ENCODE results near the gene LSM12. TPM values are rescaled to one million over a fixed set of nuclear protein-coding genes. Genes with fewer than 3 reads are reported as not detected.
A peak's percentile ranks its signal among the peaks of the same experiment; 100 is the strongest.
"Not testable (repeated sequence)": the region's sequence is repeated elsewhere in the genome, so short reads cannot be mapped to it uniquely, and the experiment has no call there.

The LSM12 gene
- polyA plus RNA-seq, 4 donors: 24.8 to 36.4 (median 28.2) TPM

GRCh38 chr17:44102849-44103622 lies 36.6 kb upstream of the LSM12 start:
- no peak for FAIRE-seq
- Histone ChIP-seq H3K4me1 (ENCODE audit: control insufficient read depth in 3 of 3, insufficient read depth in 2 of 3, low read depth in 1 of 3, low read length in 2 of 3) (peaks cover 0 to 6% (median 0%) of the 10 kb centered on the region in 3 donors), H3K9me3 (ENCODE audit: control insufficient read depth in 2 of 2, insufficient read depth in 1 of 2, low read depth in 1 of 2, low read length in 1 of 2) (no peaks in the 10 kb centered on the region), H3K36me3 (ENCODE audit: control insufficient read depth in 3 of 3, insufficient read depth in 2 of 3, low read depth in 1 of 3, low read length in 3 of 3) (peaks cover 0 to 64% (median 0%) of the 10 kb centered on the region in 3 donors), H3K27ac (ENCODE audit: low read depth in 1 of 3, low read length in 2 of 3) (no peak overlapping the region), H3K4me3 (ENCODE audit: low read depth in 1 of 3, low read length in 3 of 3) (no peak overlapping the region), H3K27me3 (ENCODE audit: control insufficient read depth in 3 of 3, insufficient read depth in 3 of 3, low read length in 3 of 3) (no peaks in the 10 kb centered on the region)
- WGBS, 3 donors: 86 to 91% (median 90%) methylated on average over 16 of the region's 16 CpGs
- no peak for DNase-seq

GRCh38 chr17:44101858-44102257 lies 35.4 kb upstream of the LSM12 start:
- H3K27ac ChIP-seq (ENCODE audit: low read depth in 1 of 3, low read length in 2 of 3); H3K27me3 ChIP-seq (ENCODE audit: control insufficient read depth in 3 of 3, insufficient read depth in 3 of 3, low read length in 3 of 3); DNase-seq; H3K4me3 ChIP-seq (ENCODE audit: low read depth in 1 of 3, low read length in 3 of 3); FAIRE-seq; H3K9me3 ChIP-seq (ENCODE audit: control insufficient read depth in 2 of 2, insufficient read depth in 1 of 2, low read depth in 1 of 2, low read length in 1 of 2): not testable (repeated sequence)
- WGBS, 3 donors: 83 to 86% (median 85%) methylated on average over 4 to 6 of the region's 6 CpGs
- H3K4me1 ChIP-seq (ENCODE audit: control insufficient read depth in 3 of 3, insufficient read depth in 2 of 3, low read depth in 1 of 3, low read length in 2 of 3): peaks cover 0 to 11% (median 0%) of the 10 kb centered on the region in 3 donors
- H3K36me3 ChIP-seq (ENCODE audit: control insufficient read depth in 3 of 3, insufficient read depth in 2 of 3, low read depth in 1 of 3, low read length in 3 of 3): peaks cover 0 to 68% (median 0%) of the 10 kb centered on the region in 3 donors

GRCh38 chr17:44097110-44097958 lies 30.9 kb upstream of the LSM12 start:
- no peaks in the 10 kb centered on the region for H3K9me3 ChIP-seq (ENCODE audit: control insufficient read depth in 2 of 2, insufficient read depth in 1 of 2, low read depth in 1 of 2, low read length in 1 of 2)
- peaks cover 2 to 55% (median 2%) of the 10 kb centered on the region in 3 donors for H3K36me3 ChIP-seq (ENCODE audit: control insufficient read depth in 3 of 3, insufficient read depth in 2 of 3, low read depth in 1 of 3, low read length in 3 of 3)
- H3K27ac ChIP-seq (ENCODE audit: low read depth in 1 of 3, low read length in 2 of 3): peak overlapping the region in 2 of 3 donors; percentile 61 to 92
- DNase-seq (no peak), FAIRE-seq (no peak)
- no peak overlapping the region for H3K4me3 ChIP-seq (ENCODE audit: low read depth in 1 of 3, low read length in 3 of 3)
- WGBS, 3 donors: 67 to 72% (median 70%) methylated on average over 12 to 13 of the region's 13 CpGs
- H3K4me1 ChIP-seq (ENCODE audit: control insufficient read depth in 3 of 3, insufficient read depth in 2 of 3, low read depth in 1 of 3, low read length in 2 of 3): peaks cover 0 to 33% (median 0%) of the 10 kb centered on the region in 3 donors
- no peaks in the 10 kb centered on the region for H3K27me3 ChIP-seq (ENCODE audit: control insufficient read depth in 3 of 3, insufficient read depth in 3 of 3, low read length in 3 of 3)

GRCh38 chr17:44095647-44096496 lies 29.4 kb upstream of the LSM12 start:
- Histone ChIP-seq H3K9me3 (ENCODE audit: control insufficient read depth in 2 of 2, insufficient read depth in 1 of 2, low read depth in 1 of 2, low read length in 1 of 2) (no peaks in the 10 kb centered on the region), H3K4me3 (ENCODE audit: low read depth in 1 of 3, low read length in 3 of 3) (peak overlapping the region in 1 of 3 donors; percentile 29), H3K36me3 (ENCODE audit: control insufficient read depth in 3 of 3, insufficient read depth in 2 of 3, low read depth in 1 of 3, low read length in 3 of 3) (peaks cover 2 to 62% (median 11%) of the 10 kb centered on the region in 3 donors), H3K27me3 (ENCODE audit: control insufficient read depth in 3 of 3, insufficient read depth in 3 of 3, low read length in 3 of 3) (no peaks in the 10 kb centered on the region), H3K4me1 (ENCODE audit: control insufficient read depth in 3 of 3, insufficient read depth in 2 of 3, low read depth in 1 of 3, low read length in 2 of 3) (peaks cover 0 to 33% (median 0%) of the 10 kb centered on the region in 3 donors), H3K27ac (ENCODE audit: low read depth in 1 of 3, low read length in 2 of 3) (peak overlapping the region in 2 of 3 donors; percentile 92 to 96)
- 24 to 45% (median 38%) methylated on average over 12 of the region's 12 CpGs for WGBS, 3 donors
- DNase-seq (peak; percentile 30 to 93), FAIRE-seq (no peak)

GRCh38 chr17:44095388-44095646 lies 28.8 kb upstream of the LSM12 start:
- Histone ChIP-seq H3K4me1 (ENCODE audit: control insufficient read depth in 3 of 3, insufficient read depth in 2 of 3, low read depth in 1 of 3, low read length in 2 of 3) (peaks cover 0 to 33% (median 0%) of the 10 kb centered on the region in 3 donors), H3K36me3 (ENCODE audit: control insufficient read depth in 3 of 3, insufficient read depth in 2 of 3, low read depth in 1 of 3, low read length in 3 of 3) (peaks cover 2 to 67% (median 11%) of the 10 kb centered on the region in 3 donors), H3K27me3 (ENCODE audit: control insufficient read depth in 3 of 3, insufficient read depth in 3 of 3, low read length in 3 of 3) (no peaks in the 10 kb centered on the region), H3K27ac (ENCODE audit: low read depth in 1 of 3, low read length in 2 of 3) (peak overlapping the region in 2 of 3 donors; percentile 92 to 96), H3K4me3 (ENCODE audit: low read depth in 1 of 3, low read length in 3 of 3) (peak overlapping the region in 1 of 3 donors; percentile 29), H3K9me3 (ENCODE audit: control insufficient read depth in 2 of 2, insufficient read depth in 1 of 2, low read depth in 1 of 2, low read length in 1 of 2) (no peaks in the 10 kb centered on the region)
- FAIRE-seq (no peak), DNase-seq (no peak)
- WGBS, 3 donors: 6 to 16% (median 13%) methylated on average over 2 of the region's 2 CpGs

- FAIRE-seq: no peak
- 80 to 91% (median 87%) methylated on average over 8 of the region's 8 CpGs for WGBS, 3 donors
- H3K27me3 ChIP-seq (ENCODE audit: control insufficient read depth in 3 of 3, insufficient read depth in 3 of 3, low read length in 3 of 3): no peaks in the 10 kb centered on the region
These were observed 28.4 kb upstream of the LSM12 start for GRCh38 chr17:44094701-44095387.

GRCh38 chr17:44093231-44093900 lies 26.9 kb upstream of the LSM12 start:
- WGBS, 3 donors: 91 to 95% (median 92%) methylated on average over 18 to 21 of the region's 21 CpGs
- H3K27ac ChIP-seq (ENCODE audit: low read depth in 1 of 3, low read length in 2 of 3): no peak overlapping the region
- no peaks in the 10 kb centered on the region for H3K27me3 ChIP-seq (ENCODE audit: control insufficient read depth in 3 of 3, insufficient read depth in 3 of 3, low read length in 3 of 3)
- no peaks in the 10 kb centered on the region for H3K9me3 ChIP-seq (ENCODE audit: control insufficient read depth in 2 of 2, insufficient read depth in 1 of 2, low read depth in 1 of 2, low read length in 1 of 2)
- DNase-seq: no peak
- peaks cover 2 to 68% (median 11%) of the 10 kb centered on the region in 3 donors for H3K36me3 ChIP-seq (ENCODE audit: control insufficient read depth in 3 of 3, insufficient read depth in 2 of 3, low read depth in 1 of 3, low read length in 3 of 3)
- H3K4me3 ChIP-seq (ENCODE audit: low read depth in 1 of 3, low read length in 3 of 3): no peak overlapping the region
- no peak for FAIRE-seq
- peaks cover 0 to 33% (median 0%) of the 10 kb centered on the region in 3 donors for H3K4me1 ChIP-seq (ENCODE audit: control insufficient read depth in 3 of 3, insufficient read depth in 2 of 3, low read depth in 1 of 3, low read length in 2 of 3)

More at GRCh38 chr17:44094701-44095387, 28.4 kb upstream of the LSM12 start:
- no peak for DNase-seq
- Histone ChIP-seq H3K36me3 (ENCODE audit: control insufficient read depth in 3 of 3, insufficient read depth in 2 of 3, low read depth in 1 of 3, low read length in 3 of 3) (peaks cover 2 to 66% (median 11%) of the 10 kb centered on the region in 3 donors), H3K4me1 (ENCODE audit: control insufficient read depth in 3 of 3, insufficient read depth in 2 of 3, low read depth in 1 of 3, low read length in 2 of 3) (peaks cover 0 to 33% (median 0%) of the 10 kb centered on the region in 3 donors), H3K4me3 (ENCODE audit: low read depth in 1 of 3, low read length in 3 of 3) (no peak overlapping the region), H3K27ac (ENCODE audit: low read depth in 1 of 3, low read length in 2 of 3) (peak overlapping the region in 2 of 3 donors; percentile 92 to 96), H3K9me3 (ENCODE audit: control insufficient read depth in 2 of 2, insufficient read depth in 1 of 2, low read depth in 1 of 2, low read length in 1 of 2) (no peaks in the 10 kb centered on the region)

Data from small intestine (tissue), 7 donors.